Neural progenitor cell (in vitro differentiated cells): ENCODE data around the gene DOK1. TPM values are rescaled to one million over a fixed set of nuclear protein-coding genes. Genes with fewer than 3 reads are reported as not detected.

Experiments
- DNase-seq: peaks from one replicate; pipeline ENCODE4 v3.0.0-alpha.2; 2016; ENCODE audit warnings: low spot score
- H2AFZ ChIP-seq: fragments of 200-600 bp; sonication (generic); replicated peaks from 2 replicates; pipeline ENCODE4 v1.6.1; 2016; ENCODE audit warnings: antibody characterized with exemption
- H3F3A ChIP-seq: fragments of 200-600 bp; sonication (generic); 2 replicates; pipeline ENCODE4 v1.6.1; 2016; ENCODE audit warnings: antibody characterized with exemption, low read depth
- H3K27ac ChIP-seq: fragments of 200-600 bp; sonication (generic); 2 replicates; pipeline ENCODE4 v1.5.1; 2016; ENCODE audit warnings: mild to moderate bottlenecking
- H3K27me3 ChIP-seq: fragments of 200-600 bp; sonication (generic); 2 replicates; pipeline ENCODE4 v1.6.1; 2016; ENCODE audit warnings: mild to moderate bottlenecking, moderate library complexity
- H3K36me3 ChIP-seq: fragments of 200-600 bp; sonication (generic); 2 replicates; pipeline ENCODE4 v1.5.1; 2016
- H3K4me1 ChIP-seq: fragments of 200-600 bp; sonication (generic); 2 replicates; pipeline ENCODE4 v1.6.1; 2016; ENCODE audit warnings: mixed run types
- H3K4me2 ChIP-seq: fragments of 200-600 bp; sonication (generic); 2 replicates; pipeline ENCODE4 v1.6.1; 2016
- H3K4me3 ChIP-seq: fragments of 200-600 bp; sonication (generic); 2 replicates; pipeline ENCODE4 v1.5.1; 2016
- H3K79me2 ChIP-seq: fragments of 200-600 bp; sonication (generic); 2 replicates; pipeline ENCODE4 v1.6.1; 2016; ENCODE audit warnings: low read depth
- H3K9ac ChIP-seq: fragments of 200-600 bp; sonication (generic); 2 replicates; pipeline ENCODE4 v1.6.1; 2016
- H3K9me3 ChIP-seq: fragments of 200-600 bp; sonication (generic); 2 replicates; pipeline ENCODE4 v1.5.1; 2016; ENCODE audit warnings: low read depth
- H4K20me1 ChIP-seq: fragments of 200-600 bp; sonication (generic); 2 replicates; pipeline ENCODE4 v1.6.1; 2016; ENCODE audit warnings: low read depth
- H3K27ac Mint-ChIP-seq: 3 replicates; pipeline ENCODE4 v1.8.0; 2021; ENCODE audit warnings: mixed read lengths
- H3K27me3 Mint-ChIP-seq: 2 replicates; pipeline ENCODE4 v1.8.0; 2022; ENCODE audit warnings: low read depth, mild to moderate bottlenecking, inconsistent platforms, moderate library complexity, mixed read lengths; ENCODE audit not compliant: insufficient read depth
- H3K36me3 Mint-ChIP-seq: 3 replicates; pipeline ENCODE4 v1.8.0; 2021; ENCODE audit warnings: mixed read lengths
- H3K4me1 Mint-ChIP-seq: 3 replicates; pipeline ENCODE4 v1.8.0; 2021; ENCODE audit warnings: mixed read lengths
- H3K4me3 Mint-ChIP-seq: 3 replicates; pipeline ENCODE4 v1.8.0; 2021; ENCODE audit warnings: mild to moderate bottlenecking, moderate library complexity, mixed read lengths
- H3K9me3 Mint-ChIP-seq: 3 replicates; pipeline ENCODE4 v1.8.0; 2020; ENCODE audit warnings: mixed read lengths
- CTCF ChIP-seq: fragments of 200-600 bp; sonication (generic); IDR thresholded peaks from 2 replicates; pipeline ENCODE4 v1.5.1; 2017; ENCODE audit warnings: antibody characterized with exemption, mild to moderate bottlenecking
- EZH2 ChIP-seq: fragments of 200-600 bp; sonication (generic); IDR thresholded peaks from 2 replicates; pipeline ENCODE4 v1.6.1; 2017; ENCODE audit warnings: antibody characterized with exemption, mild to moderate bottlenecking, moderate library complexity
- EZH2phosphoT487 ChIP-seq: fragments of 200-600 bp; sonication (generic); IDR thresholded peaks from 2 replicates; pipeline ENCODE4 v1.6.1; 2017; ENCODE audit warnings: antibody characterized with exemption
- total RNA-seq: library from RNA; depleted of rRNA; stranded (reverse); fragments of >200 nt; gene quantifications from 2 replicates; pipeline ENCODE4 v1.2.3, GENCODE V29; 2015; ENCODE audit warnings: low replicate concordance

Gene DOK1
- total RNA-seq, 1 donor from 2014 or later: 3.4 TPM

- Histone ChIP-seq H4K20me1 (no peaks in the 10 kb centered on the region), H3K4me3 (no peak overlapping the region), H2AFZ (no peak overlapping the region), H3K36me3 (no peaks in the 10 kb centered on the region), H3K4me1 (no peaks in the 10 kb centered on the region), H3F3A (no peaks in the 10 kb centered on the region), H3K9me3 (no peaks in the 10 kb centered on the region), H3K79me2 (no peaks in the 10 kb centered on the region), H3K27me3 (peaks cover 19% of the 10 kb centered on the region), H3K4me2 (no peak overlapping the region), H3K27ac (no peak overlapping the region), H3K9ac (no peak overlapping the region)
- H3K36me3 Mint-ChIP-seq: no peaks in the 10 kb centered on the region
- H3K9me3 Mint-ChIP-seq: no peaks in the 10 kb centered on the region
- H3K4me3 Mint-ChIP-seq: no peak overlapping the region
- DNase-seq: no peak
- H3K27me3 Mint-ChIP-seq: no peaks in the 10 kb centered on the region
- TF ChIP-seq EZH2: no peak
- no peak for TF ChIP-seq EZH2phosphoT487
- TF ChIP-seq CTCF: no peak
- no peak overlapping the region for H3K27ac Mint-ChIP-seq
- no peaks in the 10 kb centered on the region for H3K4me1 Mint-ChIP-seq
Measured at GRCh38 chr2:74569686-74570085, 15.2 kb downstream of the DOK1 start.

- Mint-ChIP-seq H3K27me3 (no peaks in the 10 kb centered on the region), H3K27ac (no peak overlapping the region), H3K4me3 (no peak overlapping the region), H3K9me3 (no peaks in the 10 kb centered on the region), H3K36me3 (no peaks in the 10 kb centered on the region), H3K4me1 (no peaks in the 10 kb centered on the region)
- Histone ChIP-seq H3F3A (no peaks in the 10 kb centered on the region), H3K9ac (no peak overlapping the region), H3K79me2 (no peaks in the 10 kb centered on the region), H3K27me3 (peaks cover 16% of the 10 kb centered on the region), H3K27ac (no peak overlapping the region), H2AFZ (no peak overlapping the region), H4K20me1 (no peaks in the 10 kb centered on the region), H3K4me2 (no peak overlapping the region), H3K36me3 (no peaks in the 10 kb centered on the region), H3K4me1 (no peaks in the 10 kb centered on the region), H3K9me3 (no peaks in the 10 kb centered on the region), H3K4me3 (no peak overlapping the region)
- TF ChIP-seq EZH2phosphoT487: no peak
- no peak for TF ChIP-seq CTCF
- no peak for TF ChIP-seq EZH2
- no peak for DNase-seq
Measured at GRCh38 chr2:74571058-74571457, 16.5 kb downstream of the DOK1 start.

- no peaks in the 10 kb centered on the region for H3K27me3 Mint-ChIP-seq
- no peaks in the 10 kb centered on the region for H3K36me3 Mint-ChIP-seq
- H3K4me3 Mint-ChIP-seq: no peak overlapping the region
Measured at GRCh38 chr2:74572178-74572925, 17.8 kb downstream of the DOK1 start.

More at GRCh38 chr2:74572178-74572925, 17.8 kb downstream of the DOK1 start:
- H3K27me3 ChIP-seq: peaks cover 5% of the 10 kb centered on the region
- no peaks in the 10 kb centered on the region for H3K36me3 ChIP-seq
- H3K9ac ChIP-seq: no peak overlapping the region
- Mint-ChIP-seq H3K9me3 (no peaks in the 10 kb centered on the region), H3K4me1 (peaks cover 1% of the 10 kb centered on the region), H3K27ac (no peak overlapping the region)
- H3K4me1 ChIP-seq: no peaks in the 10 kb centered on the region
- no peak for DNase-seq
- H4K20me1 ChIP-seq: no peaks in the 10 kb centered on the region
- H3K79me2 ChIP-seq: no peaks in the 10 kb centered on the region
- H3F3A ChIP-seq: no peaks in the 10 kb centered on the region
- no peak overlapping the region for H3K4me2 ChIP-seq
- H3K9me3 ChIP-seq: no peaks in the 10 kb centered on the region
- no peak overlapping the region for H2AFZ ChIP-seq
- TF ChIP-seq EZH2phosphoT487: no peak
- TF ChIP-seq CTCF: peak; percentile 42
- TF ChIP-seq EZH2: no peak
- H3K27ac ChIP-seq: no peak overlapping the region
- H3K4me3 ChIP-seq: no peak overlapping the region
